Natural killer cell (primary cell): ENCODE data around the gene CNDP2. TPM values are rescaled to one million over a fixed set of nuclear protein-coding genes. Genes with fewer than 3 reads are reported as not detected.

ENCODE experiments used
- ATAC-seq, 3 donors: fragments of 150-1000 bp in 2 of 3; fragments of 200-7000 bp in 1 of 3; cut with Tn5 transposase; 1 replicate in 1 of 3; 2 replicates in 2 of 3; pipeline ENCODE4 v1.10.0; 2021; ENCODE audit warnings: mild to moderate bottlenecking in 2 of 3, moderate library complexity in 2 of 3
- DNase-seq, 2 donors: peaks; one replicate each; pipeline versions ENCODE4 v3.0.0 to v3.0.0-alpha.2; 2013 to 2021; ENCODE audit warnings: mixed read lengths in 1 of 2
- H3K27ac ChIP-seq: one replicate; pipeline ENCODE4 v1.5.1; 2013; ENCODE audit warnings: mild to moderate bottlenecking, low read length
- H3K27me3 ChIP-seq: one replicate; pipeline ENCODE4 v1.6.1; 2013; ENCODE audit warnings: low read length; ENCODE audit not compliant: control insufficient read depth, insufficient read depth
- H3K36me3 ChIP-seq: one replicate; pipeline ENCODE4 v1.6.1; 2013; ENCODE audit warnings: low read length; ENCODE audit not compliant: control insufficient read depth, insufficient read depth
- H3K4me1 ChIP-seq: one replicate; pipeline ENCODE4 v1.6.1; 2013; ENCODE audit warnings: low read length; ENCODE audit not compliant: control insufficient read depth, insufficient read depth
- H3K4me3 ChIP-seq: one replicate; pipeline ENCODE4 v1.5.1; 2013; ENCODE audit warnings: low read length
- H3K9me3 ChIP-seq: one replicate; pipeline ENCODE4 v1.6.1; 2013; ENCODE audit warnings: low read length; ENCODE audit not compliant: control insufficient read depth, insufficient read depth
- H3K27ac Mint-ChIP-seq, 2 donors: one replicate each; pipeline ENCODE4 v1.8.0; 2022; ENCODE audit warnings: mild to moderate bottlenecking in 2 of 2, mixed read lengths in 2 of 2, moderate library complexity in 1 of 2
- H3K27me3 Mint-ChIP-seq, 2 donors: one replicate each; pipeline ENCODE4 v1.8.0; 2022; ENCODE audit warnings: low read depth in 2 of 2, mixed read lengths in 2 of 2
- H3K36me3 Mint-ChIP-seq: one replicate; pipeline ENCODE4 v1.8.0; 2022; ENCODE audit warnings: mixed read lengths
- H3K4me1 Mint-ChIP-seq, 2 donors: one replicate each; pipeline ENCODE4 v1.8.0; 2022; ENCODE audit warnings: mixed read lengths in 2 of 2
- H3K4me3 Mint-ChIP-seq: one replicate; pipeline ENCODE4 v1.8.0; 2022; ENCODE audit warnings: mild to moderate bottlenecking, moderate library complexity, mixed read lengths
- H3K9me3 Mint-ChIP-seq, 2 donors: one replicate each; pipeline ENCODE4 v1.8.0; 2022; ENCODE audit warnings: mixed read lengths in 2 of 2
- CTCF ChIP-seq: fragments of 200-600 bp; IDR thresholded peaks from one replicate; pipeline ENCODE4 v1.8.0; 2022; ENCODE audit warnings: antibody characterized with exemption
- WGBS: methylation state at CpG from one replicate; pipeline ENCODE4 v1.1.7; 2013; ENCODE audit warnings: missing lambda C conversion rate; ENCODE audit not compliant: insufficient coverage; 5-methylcytosine and 5-hydroxymethylcytosine counted together
- intact Hi-C: fragments of 100-400 bp; cut with micrococcal nuclease; formaldehyde crosslinking; loops from one replicate; pipeline ENCODE4 v1.14.2; 2022
- total RNA-seq, 4 donors: library from RNA; stranded (reverse); fragments of 120-200 nt in 1 of 4; gene quantifications; one replicate each; pipeline versions ENCODE4 v1.2.3 to v1.2.4, GENCODE V29; 2013 to 2022

CNDP2 gene
- total RNA-seq, 3 donors from 2014 or later (not counting 1 experiment from before 2014, with no cell fraction given), result 147 to 167 (median 153) TPM

- H3K27me3 ChIP-seq, result no peaks in the 10 kb centered on the region
- Mint-ChIP-seq H3K4me1 (peaks cover 6 to 23% of the 10 kb centered on the region in 2 donors), H3K27me3 (no peaks in the 10 kb centered on the region), H3K4me3 (no peak overlapping the region), H3K27ac (peak overlapping the region in 1 of 2 donors; percentile 21), H3K36me3 (no peaks in the 10 kb centered on the region), H3K9me3 (no peaks in the 10 kb centered on the region)
- ATAC-seq, result no peak
- no peak for TF ChIP-seq CTCF
- H3K27ac ChIP-seq, result no peak overlapping the region
- H3K36me3 ChIP-seq, result peaks cover 88% of the 10 kb centered on the region
- 97% methylated on average over 18 of the region's 18 CpGs for whole genome bisulfite sequencing
- intact Hi-C loops, result no loop called here
- no peaks in the 10 kb centered on the region for H3K4me1 ChIP-seq
- no peaks in the 10 kb centered on the region for H3K9me3 ChIP-seq
- no peak for DNase-seq
- H3K4me3 ChIP-seq, result no peak overlapping the region
Measured at GRCh38 chr18:74514860-74515495, 18.8 kb downstream of the CNDP2 start.

- Mint-ChIP-seq H3K4me1 (peaks cover 6 to 23% of the 10 kb centered on the region in 2 donors), H3K9me3 (no peaks in the 10 kb centered on the region), H3K27ac (no peak overlapping the region), H3K4me3 (no peak overlapping the region), H3K36me3 (peaks cover 6% of the 10 kb centered on the region), H3K27me3 (no peaks in the 10 kb centered on the region)
- Histone ChIP-seq H3K27ac (no peak overlapping the region), H3K27me3 (no peaks in the 10 kb centered on the region), H3K4me1 (no peaks in the 10 kb centered on the region), H3K9me3 (no peaks in the 10 kb centered on the region), H3K4me3 (no peak overlapping the region), H3K36me3 (peaks cover 88% of the 10 kb centered on the region)
- DNase-seq (no peak), ATAC-seq (no peak)
- TF ChIP-seq CTCF, result no peak
- WGBS, result 92% methylated on average over 13 of the region's 13 CpGs
- intact Hi-C loops, result no loop called here
Measured at GRCh38 chr18:74515620-74516231, 19.6 kb downstream of the CNDP2 start.

- intact Hi-C loops, result no loop called here
- Mint-ChIP-seq H3K4me1 (peaks cover 6 to 23% of the 10 kb centered on the region in 2 donors), H3K9me3 (no peaks in the 10 kb centered on the region), H3K27me3 (no peaks in the 10 kb centered on the region), H3K36me3 (peaks cover 11% of the 10 kb centered on the region), H3K4me3 (no peak overlapping the region), H3K27ac (no peak overlapping the region)
- DNase-seq, result no peak
- WGBS, result 96% methylated on average over 34 of the region's 35 CpGs
- no peaks in the 10 kb centered on the region for H3K4me1 ChIP-seq
- ATAC-seq, result no peak
- H3K4me3 ChIP-seq, result no peak overlapping the region
- H3K9me3 ChIP-seq, result no peaks in the 10 kb centered on the region
- no peak overlapping the region for H3K27ac ChIP-seq
- H3K27me3 ChIP-seq, result no peaks in the 10 kb centered on the region
- peaks cover 89% of the 10 kb centered on the region for H3K36me3 ChIP-seq
- no peak for TF ChIP-seq CTCF
Measured at GRCh38 chr18:74516271-74517235, 20.4 kb downstream of the CNDP2 start.
